LNCaP clone FGC (cell line): ENCODE measurements around the gene EML5.

Experiments
- DNase-seq: peaks from one replicate; pipeline ENCODE4 v3.0.0-alpha.2; 2011; ENCODE audit warnings: low read depth
- H3K4me3 ChIP-seq: 2 replicates; pipeline ENCODE4 v1.5.1; 2011; ENCODE audit warnings: mild to moderate bottlenecking, low read depth, low read length, control low read depth
- CTCF ChIP-seq: IDR thresholded peaks from 2 replicates; pipeline ENCODE4 v1.5.1; 2012; ENCODE audit warnings: mild to moderate bottlenecking; ENCODE audit not compliant: control insufficient read depth, insufficient read depth; ENCODE audit errors: extremely low read depth

The EML5 gene

GRCh38 chr14:88770736-88771135, 22.0 kb downstream of the EML5 start:
- H3K4me3 ChIP-seq = no peak overlapping the region
- TF ChIP-seq CTCF = no peak
- no peak for DNase-seq

GRCh38 chr14:88765130-88765529, 27.6 kb downstream of the EML5 start:
- TF ChIP-seq CTCF = no peak
- no peak overlapping the region for H3K4me3 ChIP-seq
- DNase-seq = no peak

GRCh38 chr14:88753873-88754272, 38.9 kb downstream of the EML5 start:
- TF ChIP-seq CTCF = no peak
- H3K4me3 ChIP-seq = no peak overlapping the region
- no peak for DNase-seq

GRCh38 chr14:88750945-88751344, 41.8 kb downstream of the EML5 start:
- DNase-seq = no peak
- no peak overlapping the region for H3K4me3 ChIP-seq
- TF ChIP-seq CTCF = no peak

- DNase-seq = no peak
- no peak for TF ChIP-seq CTCF
- H3K4me3 ChIP-seq = no peak overlapping the region
Observed at GRCh38 chr14:88750413-88750812, 42.3 kb downstream of the EML5 start.

- no peak overlapping the region for H3K4me3 ChIP-seq
- TF ChIP-seq CTCF = no peak
- DNase-seq = no peak
Observed at GRCh38 chr14:88749139-88749538, 43.6 kb downstream of the EML5 start.

GRCh38 chr14:88748288-88748687, 44.5 kb downstream of the EML5 start:
- no peak overlapping the region for H3K4me3 ChIP-seq
- TF ChIP-seq CTCF = no peak
- no peak for DNase-seq
